LNCAP (cell line): Measurements from ENCODE around the gene HOXD8.

Experiments
- CTCF ChIP-seq: fragments of 450-650 bp; IDR thresholded peaks from 2 replicates; pipeline ENCODE4 v1.5.1; 2017; ENCODE audit warnings: mild to moderate bottlenecking

The HOXD8 gene

GRCh38 chr2:176128982-176129796, at the start of gene HOXD8:
HOXD8 (plus strand) TSS chr2:176129705; CDS start chr2:176130367, 662 bp downstream.
- TF ChIP-seq CTCF = no peak

- TF ChIP-seq CTCF = peak; percentile 76
Measured at GRCh38 chr2:176079831-176080539, 49.5 kb upstream of the HOXD8 start.

- no peak for TF ChIP-seq CTCF
Measured at GRCh38 chr2:176080540-176081375, 48.7 kb upstream of the HOXD8 start.

GRCh38 chr2:176081376-176081836, 48.1 kb upstream of the HOXD8 start:
- TF ChIP-seq CTCF = no peak

- TF ChIP-seq CTCF = no peak
Measured at GRCh38 chr2:176081837-176082524, 47.5 kb upstream of the HOXD8 start.

GRCh38 chr2:176082525-176082823, 47.0 kb upstream of the HOXD8 start:
- TF ChIP-seq CTCF = no peak
